B cell (primary cell): ENCODE measurements around the gene SYNRG. TPM values are rescaled to one million over a fixed set of nuclear protein-coding genes. Genes with fewer than 3 reads are reported as not detected.
A peak's percentile ranks its signal among the peaks of the same experiment; 100 is the strongest.

Source experiments
- ATAC-seq: fragments of 200-7000 bp; cut with Tn5 transposase; one replicate; pipeline ENCODE4 v1.10.0; 2021; ENCODE audit warnings: low read depth, mild to moderate bottlenecking, moderate number of reproducible peaks, moderate library complexity
- CTCF ChIA-PET: fragments of 350-600 bp; sonication (Branson Sonifier 250); formaldehyde crosslinking; loops from one replicate; lab custom pipeline; 2021; ENCODE audit warnings: antibody characterized with exemption, inconsistent platforms; lab: Charles Lee
- POLR2A ChIA-PET: fragments of 350-600 bp; sonication (Branson Sonifier 250); formaldehyde crosslinking; loops from one replicate; lab custom pipeline; 2021; ENCODE audit warnings: antibody characterized with exemption; lab: Charles Lee
- DNase-seq: peaks from one replicate; pipeline ENCODE4 v3.0.0; 2013
- H2AFZ ChIP-seq: 2 replicates; pipeline ENCODE4 v1.6.1; 2012; ENCODE audit warnings: mild to moderate bottlenecking, low read depth, low read length; ENCODE audit not compliant: insufficient read depth, poor library complexity, severe bottlenecking
- H3K27ac ChIP-seq, 2 donors: 1 replicate in 1 of 2; 2 replicates in 1 of 2; pipeline ENCODE4 v1.5.1; 2012 to 2013; ENCODE audit warnings: low read length in 2 of 2, mild to moderate bottlenecking in 2 of 2, moderate library complexity in 1 of 2
- H3K27me3 ChIP-seq, 4 experiments: fragments of 200-600 bp in 1 of 4; sonication (generic) in 1 of 4; replicated peaks in 1 of 4; 1 replicate in 2 of 4; 2 replicates in 2 of 4; pipeline versions ENCODE4 v1.6.1 to v1.7.0; 2013 to 2016; ENCODE audit warnings: low read length in 3 of 4, mild to moderate bottlenecking in 2 of 4, mixed read lengths in 1 of 4, moderate library complexity in 1 of 4; ENCODE audit not compliant: insufficient read depth in 4 of 4, control insufficient read depth in 3 of 4; ENCODE audit errors: control extremely low read depth in 1 of 4
- H3K36me3 ChIP-seq, 2 experiments: replicated peaks in 1 of 2; 1 replicate in 1 of 2; 2 replicates in 1 of 2; pipeline versions ENCODE4 v1.6.1 to v1.7.1; 2013; ENCODE audit warnings: low read length in 1 of 2; ENCODE audit not compliant: insufficient read depth in 2 of 2, control insufficient read depth in 1 of 2; ENCODE audit errors: control extremely low read depth in 1 of 2, extremely low read depth in 1 of 2
- H3K4me1 ChIP-seq, 2 donors: fragments of 200-600 bp in 1 of 2; sonication (generic) in 1 of 2; 1 replicate in 1 of 2; 2 replicates in 1 of 2; pipeline versions ENCODE4 v1.5.1 to v1.6.1; 2013 to 2017; ENCODE audit warnings: low read length in 2 of 2; ENCODE audit not compliant: control insufficient read depth in 2 of 2, insufficient read depth in 2 of 2
- H3K4me2 ChIP-seq: replicated peaks from 2 replicates; pipeline ENCODE3; 2012; ENCODE audit warnings: mild to moderate bottlenecking, low read depth, low read length; ENCODE audit not compliant: poor library complexity, severe bottlenecking
- H3K4me3 ChIP-seq, 5 experiments: fragments of 200-600 bp in 1 of 5; sonication (generic) in 1 of 5; 1 replicate in 3 of 5; 2 replicates in 2 of 5; pipeline versions ENCODE4 v1.5.1 to v1.7.0; 2011 to 2016; ENCODE audit warnings: low read length in 4 of 5, mild to moderate bottlenecking in 4 of 5, low read depth in 2 of 5, control low read depth in 1 of 5, moderate library complexity in 1 of 5; ENCODE audit not compliant: insufficient read depth in 1 of 5; ENCODE audit errors: control extremely low read depth in 1 of 5, extremely low read depth in 1 of 5
- H3K79me2 ChIP-seq: fragments of 200-600 bp; sonication (generic); one replicate; pipeline ENCODE4 v1.6.0; 2016; ENCODE audit warnings: low read length; ENCODE audit not compliant: control insufficient read depth, insufficient read depth
- H3K9ac ChIP-seq: fragments of 200-600 bp; sonication (generic); 2 replicates; pipeline ENCODE4 v1.6.1; 2017; ENCODE audit warnings: mild to moderate bottlenecking, low read length, moderate library complexity
- H3K9me3 ChIP-seq, 3 donors: one replicate each; pipeline versions ENCODE4 v1.6.1 to v1.7.1; 2013; ENCODE audit warnings: low read length in 2 of 3; ENCODE audit not compliant: control insufficient read depth in 2 of 3, insufficient read depth in 1 of 3; ENCODE audit errors: control extremely low read depth in 1 of 3
- H4K20me1 ChIP-seq: 2 replicates; pipeline ENCODE4 v1.6.0; 2012; ENCODE audit warnings: mild to moderate bottlenecking, low read length; ENCODE audit not compliant: insufficient read depth, control insufficient read depth, poor library complexity, severe bottlenecking
- H3K27ac Mint-ChIP-seq: one replicate; pipeline ENCODE4 v1.8.0; 2021; ENCODE audit warnings: mixed read lengths
- H3K27me3 Mint-ChIP-seq: one replicate; pipeline ENCODE4 v1.8.0; 2021; ENCODE audit warnings: mixed read lengths
- H3K4me1 Mint-ChIP-seq: one replicate; pipeline ENCODE4 v1.8.0; 2021; ENCODE audit warnings: mixed read lengths
- H3K4me3 Mint-ChIP-seq: one replicate; pipeline ENCODE4 v1.8.0; 2021; ENCODE audit warnings: mixed read lengths
- H3K9me3 Mint-ChIP-seq: one replicate; pipeline ENCODE4 v1.8.0; 2022; ENCODE audit warnings: mixed read lengths; ENCODE audit not compliant: insufficient read depth
- CTCF ChIP-seq: fragments of 200-600 bp; IDR thresholded peaks from one replicate; pipeline ENCODE4 v1.8.0; 2022; ENCODE audit warnings: antibody characterized with exemption, mild to moderate bottlenecking
- EZH2 ChIP-seq: IDR thresholded peaks from 2 replicates; pipeline ENCODE4 v1.6.1; 2012; ENCODE audit warnings: borderline replicate concordance, low read depth, mild to moderate bottlenecking, moderate library complexity, low read length; ENCODE audit not compliant: insufficient read depth, poor library complexity, severe bottlenecking
- WGBS: methylation state at CpG from one replicate; pipeline ENCODE4 v1.1.5; 2013; ENCODE audit warnings: missing lambda C conversion rate; ENCODE audit not compliant: insufficient coverage; 5-methylcytosine and 5-hydroxymethylcytosine counted together
- intact Hi-C: fragments of 100-400 bp; cut with micrococcal nuclease; formaldehyde crosslinking; loops from one replicate; pipeline ENCODE4 v1.10.0; 2022
- polyA plus RNA-seq: library from polyadenylated mRNA; depleted of rRNA; stranded (reverse); fragments of >200 nt; gene quantifications from 2 replicates; pipeline ENCODE4 v1.2.3, GENCODE V29; 2012
- total RNA-seq, 2 donors: library from RNA; stranded (reverse); fragments of 120-200 nt in 1 of 2; gene quantifications; 1 replicate in 1 of 2; 2 replicates in 1 of 2; pipeline versions ENCODE4 v1.2.3 to v1.2.4, GENCODE V29; 2013 to 2022

The SYNRG gene
- total and polyA plus RNA-seq, 2 donors (not counting 1 experiment from before 2014, with no cell fraction given): 31.8 to 113 TPM

- no peaks in the 10 kb centered on the region for H3K27me3 ChIP-seq
- Mint-ChIP-seq H3K27me3 (no peaks in the 10 kb centered on the region), H3K4me1 (peaks cover 21% of the 10 kb centered on the region), H3K4me3 (no peak overlapping the region), H3K27ac (no peak overlapping the region), H3K9me3 (no peaks in the 10 kb centered on the region)
- no peak overlapping the region for H3K9ac ChIP-seq
- ATAC-seq (no peak), DNase-seq (no peak)
- no peaks in the 10 kb centered on the region for H3K9me3 ChIP-seq
- H3K79me2 ChIP-seq: peaks cover 42% of the 10 kb centered on the region
- H3K36me3 ChIP-seq: peaks cover 1 to 39% of the 10 kb centered on the region in 2 experiments
- 65% methylated on average over 5 of the region's 6 CpGs for WGBS
- CTCF ChIA-PET: interaction anchor here (1.0 kb wide), 1 partner anchor 262 kb away, joined by 4 read pairs; no protein-coding TSS in a partner anchor
- H4K20me1 ChIP-seq: peaks cover 34% of the 10 kb centered on the region
- intact Hi-C loops: no loop called here
- no peak overlapping the region for H3K4me2 ChIP-seq
- H2AFZ ChIP-seq: no peak overlapping the region
- POLR2A ChIA-PET: no interaction called here
- H3K4me1 ChIP-seq: peaks cover 0 to 3% of the 10 kb centered on the region in 2 donors
- no peak overlapping the region for H3K27ac ChIP-seq
- no peak overlapping the region for H3K4me3 ChIP-seq
- no peak for TF ChIP-seq CTCF
- TF ChIP-seq EZH2: no peak
Observed at GRCh38 chr17:37553401-37553966, 55.7 kb downstream of the SYNRG start.

GRCh38 chr17:37551788-37552187 lies 57.4 kb downstream of the SYNRG start:
- Histone ChIP-seq H3K4me1 (peaks cover 0 to 3% of the 10 kb centered on the region in 2 donors), H2AFZ (no peak overlapping the region), H3K4me3 (no peak overlapping the region), H3K27me3 (no peaks in the 10 kb centered on the region), H3K9ac (peak overlapping the region; percentile 10), H3K27ac (no peak overlapping the region), H4K20me1 (peaks cover 45% of the 10 kb centered on the region), H3K4me2 (no peak overlapping the region), H3K9me3 (no peaks in the 10 kb centered on the region), H3K79me2 (peaks cover 48% of the 10 kb centered on the region), H3K36me3 (peaks cover 1 to 34% of the 10 kb centered on the region in 2 experiments)
- no peaks in the 10 kb centered on the region for H3K9me3 Mint-ChIP-seq
- H3K4me3 Mint-ChIP-seq: no peak overlapping the region
- intact Hi-C loops: no loop called here
- no peak for ATAC-seq
- CTCF ChIA-PET: interaction anchor here (0.9 to 1.1 kb wide), 2 partner anchors 10 to 177 kb away, joined by 3 to 4 read pairs; no protein-coding TSS in a partner anchor
- H3K27ac Mint-ChIP-seq: no peak overlapping the region
- 95% methylated on average over 2 of the region's 3 CpGs for WGBS
- TF ChIP-seq EZH2 (no peak), CTCF (no peak)
- peaks cover 24% of the 10 kb centered on the region for H3K4me1 Mint-ChIP-seq
- POLR2A ChIA-PET: no interaction called here
- DNase-seq: no peak
- H3K27me3 Mint-ChIP-seq: no peaks in the 10 kb centered on the region
